ENCODE measurements around the gene HMCN2. TPM values are rescaled to one million over a fixed set of nuclear protein-coding genes. Genes with fewer than 3 reads are reported as not detected.

Gene HMCN2
- total and polyA plus RNA-seq, 4 donors = 0.24 to 1.8 (median 0.29) TPM

DNA sequence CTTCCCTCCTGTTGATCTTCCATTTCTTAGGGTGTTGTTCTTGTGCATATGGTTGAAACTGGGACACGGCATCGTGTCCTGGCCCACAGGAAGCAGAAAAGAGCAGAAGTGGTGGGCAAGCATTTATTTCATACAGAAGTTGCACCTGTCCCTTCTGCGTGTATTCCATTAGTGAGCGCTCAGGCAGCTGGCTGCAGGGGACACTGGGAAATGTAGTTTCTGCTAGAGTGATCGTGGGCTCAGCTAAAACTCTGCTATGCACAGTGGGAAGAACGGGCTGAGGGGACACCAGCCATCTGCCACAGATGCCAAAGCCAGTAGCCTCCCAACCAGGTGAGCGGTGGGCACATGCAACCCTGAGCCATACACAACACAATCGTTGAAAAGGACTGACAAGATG lies 121.8 kb downstream of the HMCN2 start:
- Histone ChIP-seq H3K36me3 (ENCODE audit: control insufficient read depth in 4 of 4, insufficient read depth in 3 of 4, low read depth in 1 of 4, low read length in 3 of 4) (no peaks in the 10 kb centered on the region), H3K4me1 (ENCODE audit: control insufficient read depth in 4 of 4, insufficient read depth in 4 of 4, low read length in 3 of 4) (no peaks in the 10 kb centered on the region), H3K9me3 (ENCODE audit: control insufficient read depth in 4 of 4, low read length in 3 of 4) (no peaks in the 10 kb centered on the region), H3K27ac (ENCODE audit: low read depth in 1 of 2, low read length in 2 of 2) (no peak overlapping the region), H3K27me3 (ENCODE audit: control insufficient read depth in 4 of 4, insufficient read depth in 4 of 4, low read length in 3 of 4) (no peaks in the 10 kb centered on the region), H3K9ac (ENCODE audit: low read depth in 1 of 2, low read length in 2 of 2) (no peak overlapping the region), H3K4me3 (ENCODE audit: low read depth in 1 of 3, low read length in 3 of 3) (no peak overlapping the region)
- TF ChIP-seq NR2F2 (IDR thresholded peaks at IDR 0.05) (no peak), RAD21 (IDR thresholded peaks at IDR 0.05) (no peak), HNF4A (conservative IDR thresholded peaks at IDR 0.05) (no peak), HNF4G (IDR thresholded peaks at IDR 0.05) (no peak), JUND (IDR thresholded peaks at IDR 0.05) (no peak)
- TF ChIP-seq, protein P1, sequence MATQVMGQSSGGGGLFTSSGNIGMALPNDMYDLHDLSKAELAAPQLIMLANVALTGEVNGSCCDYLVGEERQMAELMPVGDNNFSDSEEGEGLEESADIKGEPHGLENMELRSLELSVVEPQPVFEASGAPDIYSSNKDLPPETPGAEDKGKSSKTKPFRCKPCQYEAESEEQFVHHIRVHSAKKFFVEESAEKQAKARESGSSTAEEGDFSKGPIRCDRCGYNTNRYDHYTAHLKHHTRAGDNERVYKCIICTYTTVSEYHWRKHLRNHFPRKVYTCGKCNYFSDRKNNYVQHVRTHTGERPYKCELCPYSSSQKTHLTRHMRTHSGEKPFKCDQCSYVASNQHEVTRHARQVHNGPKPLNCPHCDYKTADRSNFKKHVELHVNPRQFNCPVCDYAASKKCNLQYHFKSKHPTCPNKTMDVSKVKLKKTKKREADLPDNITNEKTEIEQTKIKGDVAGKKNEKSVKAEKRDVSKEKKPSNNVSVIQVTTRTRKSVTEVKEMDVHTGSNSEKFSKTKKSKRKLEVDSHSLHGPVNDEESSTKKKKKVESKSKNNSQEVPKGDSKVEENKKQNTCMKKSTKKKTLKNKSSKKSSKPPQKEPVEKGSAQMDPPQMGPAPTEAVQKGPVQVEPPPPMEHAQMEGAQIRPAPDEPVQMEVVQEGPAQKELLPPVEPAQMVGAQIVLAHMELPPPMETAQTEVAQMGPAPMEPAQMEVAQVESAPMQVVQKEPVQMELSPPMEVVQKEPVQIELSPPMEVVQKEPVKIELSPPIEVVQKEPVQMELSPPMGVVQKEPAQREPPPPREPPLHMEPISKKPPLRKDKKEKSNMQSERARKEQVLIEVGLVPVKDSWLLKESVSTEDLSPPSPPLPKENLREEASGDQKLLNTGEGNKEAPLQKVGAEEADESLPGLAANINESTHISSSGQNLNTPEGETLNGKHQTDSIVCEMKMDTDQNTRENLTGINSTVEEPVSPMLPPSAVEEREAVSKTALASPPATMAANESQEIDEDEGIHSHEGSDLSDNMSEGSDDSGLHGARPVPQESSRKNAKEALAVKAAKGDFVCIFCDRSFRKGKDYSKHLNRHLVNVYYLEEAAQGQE (IDR thresholded peaks at IDR 0.05) = no peak
- 88% methylated on average over 8 of the region's 8 CpGs for WGBS
- no peak for DNase-seq (ENCODE audit: low spot score)

DNA sequence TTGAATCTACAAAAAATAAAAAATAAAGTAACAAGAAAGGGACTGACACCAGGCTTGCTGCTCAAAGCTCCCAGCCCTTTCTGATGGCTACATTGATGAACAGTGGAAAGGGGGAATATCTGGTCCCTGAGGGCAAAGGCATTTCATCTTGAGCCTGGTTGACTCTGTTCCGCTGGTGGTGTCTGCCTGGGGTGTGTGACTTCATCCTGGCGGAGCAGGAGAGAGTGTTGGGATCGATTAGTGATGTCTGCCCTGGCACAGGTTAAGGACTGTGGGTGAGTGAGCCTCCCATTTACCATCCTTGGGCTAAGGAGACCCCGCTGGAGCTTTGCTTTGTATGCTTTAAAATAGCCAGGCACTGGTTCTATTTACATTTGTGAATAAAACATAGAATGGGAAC lies 122.3 kb downstream of the HMCN2 start:
- H3K36me3 ChIP-seq (ENCODE audit: control insufficient read depth in 4 of 4, insufficient read depth in 3 of 4, low read depth in 1 of 4, low read length in 3 of 4) = no peaks in the 10 kb centered on the region
- H3K4me3 ChIP-seq (ENCODE audit: low read depth in 1 of 3, low read length in 3 of 3) = no peak overlapping the region
- no peaks in the 10 kb centered on the region for H3K9me3 ChIP-seq (ENCODE audit: control insufficient read depth in 4 of 4, low read length in 3 of 4)
- no peak for DNase-seq (ENCODE audit: low spot score)
- no peak overlapping the region for H3K27ac ChIP-seq (ENCODE audit: low read depth in 1 of 2, low read length in 2 of 2)
- H3K4me1 ChIP-seq (ENCODE audit: control insufficient read depth in 4 of 4, insufficient read depth in 4 of 4, low read length in 3 of 4) = no peaks in the 10 kb centered on the region
- H3K27me3 ChIP-seq (ENCODE audit: control insufficient read depth in 4 of 4, insufficient read depth in 4 of 4, low read length in 3 of 4) = no peaks in the 10 kb centered on the region
- 93% methylated on average over 4 of the region's 4 CpGs for WGBS
- no peak overlapping the region for H3K9ac ChIP-seq (ENCODE audit: low read depth in 1 of 2, low read length in 2 of 2)
- TF ChIP-seq CTCF (IDR thresholded peaks at IDR 0.05; ENCODE audit: low read depth, low read length, missing input control) = no peak
- TF ChIP-seq, protein P1 (IDR thresholded peaks at IDR 0.05) = no peak
- no peak for TF ChIP-seq RXRA (IDR thresholded peaks at IDR 0.05)

DNA sequence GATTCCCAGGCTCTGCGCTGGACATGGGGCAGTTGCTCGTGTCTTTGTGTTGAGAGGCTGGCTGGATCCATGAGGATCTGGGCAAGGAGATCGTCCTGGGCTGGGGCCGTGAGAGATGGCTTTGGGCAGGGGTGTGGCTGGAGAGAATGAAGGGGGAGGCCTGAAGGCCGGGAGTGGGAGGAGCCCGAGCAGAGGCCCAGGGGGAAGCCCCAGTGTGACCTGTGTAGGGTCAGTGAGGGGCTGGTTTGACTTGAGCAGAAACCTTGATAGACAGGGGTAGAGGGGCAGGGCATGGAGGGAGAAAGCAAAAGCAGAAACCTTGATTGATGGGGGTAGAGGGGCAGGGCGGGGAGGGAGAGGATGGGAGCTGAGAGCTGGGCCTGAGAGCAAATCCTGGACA lies 124.8 kb downstream of the HMCN2 start:
- Histone ChIP-seq H3K27me3 (ENCODE audit: control insufficient read depth in 4 of 4, insufficient read depth in 4 of 4, low read length in 3 of 4) (no peaks in the 10 kb centered on the region), H3K36me3 (ENCODE audit: control insufficient read depth in 4 of 4, insufficient read depth in 3 of 4, low read depth in 1 of 4, low read length in 3 of 4) (no peaks in the 10 kb centered on the region), H3K4me1 (ENCODE audit: control insufficient read depth in 4 of 4, insufficient read depth in 4 of 4, low read length in 3 of 4) (no peaks in the 10 kb centered on the region), H3K9ac (ENCODE audit: low read depth in 1 of 2, low read length in 2 of 2) (no peak overlapping the region), H3K27ac (ENCODE audit: low read depth in 1 of 2, low read length in 2 of 2) (no peak overlapping the region), H3K9me3 (ENCODE audit: control insufficient read depth in 4 of 4, low read length in 3 of 4) (no peaks in the 10 kb centered on the region), H3K4me3 (ENCODE audit: low read depth in 1 of 3, low read length in 3 of 3) (no peak overlapping the region)
- no peak for DNase-seq (ENCODE audit: low spot score)
- 83% methylated on average over 7 of the region's 7 CpGs for WGBS
- no peak for TF ChIP-seq ATF3 (IDR thresholded peaks at IDR 0.05)

All from liver (tissue), 9 donors.